Measurements from ENCODE around the gene EIF3B. TPM values are rescaled to one million over a fixed set of nuclear protein-coding genes. Genes with fewer than 3 reads are reported as not detected.
"Not testable (repeated sequence)": the region's sequence is repeated elsewhere in the genome, so short reads cannot be mapped to it uniquely, and the experiment has no call there.

EIF3B gene
- 148 TPM for total RNA-seq

DNA sequence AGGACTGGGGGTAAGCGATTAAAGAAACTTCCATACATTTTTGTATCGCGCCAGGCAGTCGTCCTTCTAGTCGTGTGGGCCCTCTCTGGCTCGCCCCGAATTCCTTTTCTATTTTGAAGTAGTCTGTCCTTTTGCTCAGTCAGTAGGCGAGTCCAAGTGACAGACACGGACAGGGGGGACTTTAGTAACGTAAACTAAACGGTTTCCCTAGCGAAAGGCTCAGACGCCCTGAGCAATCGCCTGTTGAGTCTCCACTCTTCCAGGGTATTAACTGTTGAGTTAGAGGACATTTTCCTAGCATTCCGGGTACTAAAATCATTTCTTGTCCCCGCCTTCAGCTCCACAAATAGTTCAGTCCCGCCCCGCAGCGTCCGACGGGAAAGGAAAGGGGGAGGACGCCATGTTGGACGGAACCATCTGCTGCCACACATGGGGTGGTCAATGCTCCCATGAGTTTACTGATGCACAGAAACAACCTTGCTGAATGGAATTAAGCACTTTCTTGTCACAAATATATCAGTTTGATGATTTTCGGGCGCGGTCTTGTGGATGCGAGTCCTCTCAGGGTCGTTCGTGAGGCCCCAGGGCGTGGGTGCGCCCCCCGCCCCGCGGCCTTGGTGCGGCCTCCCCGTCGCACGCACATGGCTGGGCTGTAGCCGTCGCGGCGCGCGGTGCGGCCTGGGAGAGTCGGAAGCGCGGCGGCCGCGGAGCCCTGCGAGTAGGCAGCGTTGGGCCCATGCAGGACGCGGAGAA is at the start of gene EIF3B:
Gene EIF3B, plus strand, starts transcription at position 642 of the 753 bp plus-strand sequence. Its CDS starts 95 bp downstream, at position 737.
- DNase-seq = peak; percentile 98

DNA sequence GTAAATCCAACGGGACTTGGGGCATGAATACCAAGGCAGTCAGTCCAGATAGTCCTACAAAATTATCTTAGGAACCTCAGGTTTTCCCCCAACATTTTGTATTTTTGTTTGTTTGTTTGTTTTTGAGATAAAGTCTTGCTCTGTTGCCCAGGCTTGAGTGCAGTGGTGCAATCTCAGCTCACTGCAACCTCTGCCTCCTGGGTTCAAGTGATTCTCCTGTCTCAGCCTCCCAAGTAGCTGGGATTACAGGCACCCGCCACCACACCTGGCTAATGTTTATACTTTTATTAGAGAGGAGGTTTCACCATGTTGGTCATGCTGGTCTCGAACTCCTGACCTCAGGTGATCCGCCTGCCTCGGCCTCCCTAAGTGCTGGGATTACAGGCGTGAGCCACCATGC is 49.4 kb upstream of the EIF3B start:
- DNase-seq = not testable (repeated sequence)

DNA sequence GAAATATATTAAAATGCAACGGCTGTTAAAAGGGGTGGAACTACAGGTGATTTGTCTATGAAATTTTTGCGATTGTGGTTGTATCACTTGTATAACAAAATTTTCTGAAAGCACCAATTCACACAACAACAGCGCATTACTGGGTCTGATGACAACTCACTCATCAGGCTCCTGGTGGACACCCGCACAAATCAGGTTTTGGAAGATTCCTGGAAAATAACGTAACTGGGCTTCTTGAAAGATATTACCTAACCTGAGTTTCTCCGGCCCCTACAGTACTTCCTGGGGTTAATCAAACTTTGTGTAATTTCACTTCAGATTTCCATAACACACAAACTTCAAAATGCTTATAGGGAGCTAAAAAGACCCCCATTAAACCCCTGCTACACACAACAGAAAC is 47.9 kb upstream of the EIF3B start:
- DNase-seq = no peak

DNA sequence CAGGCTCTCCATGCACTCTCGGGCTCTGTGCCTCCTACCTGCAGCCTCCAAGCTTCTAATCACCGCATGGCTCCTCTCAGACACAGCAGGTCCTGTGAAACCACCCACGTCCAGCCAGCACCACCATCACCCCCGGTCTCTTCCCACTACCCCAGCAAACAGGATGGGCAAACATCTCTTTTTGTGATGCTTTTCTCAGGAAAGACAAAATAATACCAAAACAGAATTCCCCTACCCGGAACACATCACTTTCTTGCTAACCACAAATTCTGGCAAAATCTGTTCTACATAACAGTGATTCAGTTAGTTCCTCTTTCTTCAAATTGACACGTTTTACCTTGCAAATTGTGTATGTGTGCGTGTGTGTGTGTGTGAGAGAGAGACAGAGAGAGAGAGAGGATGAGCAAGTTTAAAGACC is 46.9 kb upstream of the EIF3B start:
- no peak for DNase-seq

DNA sequence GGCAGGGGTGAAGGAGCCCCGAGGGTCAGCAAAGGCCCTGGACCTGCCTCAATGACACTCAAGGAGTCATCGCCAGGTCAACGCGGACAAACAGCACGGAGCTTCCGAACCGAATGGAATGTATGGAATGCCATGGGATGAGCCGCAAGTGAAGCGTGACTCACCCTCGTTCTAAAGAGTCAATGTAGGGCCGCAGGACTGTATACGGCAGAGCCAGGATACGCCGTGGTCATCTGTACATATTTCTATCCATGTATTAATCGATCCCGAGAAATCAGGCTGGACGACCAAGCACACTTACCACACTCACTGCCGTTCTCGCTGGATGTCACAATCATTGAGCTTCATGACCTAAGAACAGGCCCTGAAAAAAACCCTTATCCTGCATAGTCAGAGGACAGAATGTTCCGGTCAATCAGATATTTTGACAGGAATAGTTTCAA is 44.7 kb upstream of the EIF3B start:
- DNase-seq = no peak

DNA sequence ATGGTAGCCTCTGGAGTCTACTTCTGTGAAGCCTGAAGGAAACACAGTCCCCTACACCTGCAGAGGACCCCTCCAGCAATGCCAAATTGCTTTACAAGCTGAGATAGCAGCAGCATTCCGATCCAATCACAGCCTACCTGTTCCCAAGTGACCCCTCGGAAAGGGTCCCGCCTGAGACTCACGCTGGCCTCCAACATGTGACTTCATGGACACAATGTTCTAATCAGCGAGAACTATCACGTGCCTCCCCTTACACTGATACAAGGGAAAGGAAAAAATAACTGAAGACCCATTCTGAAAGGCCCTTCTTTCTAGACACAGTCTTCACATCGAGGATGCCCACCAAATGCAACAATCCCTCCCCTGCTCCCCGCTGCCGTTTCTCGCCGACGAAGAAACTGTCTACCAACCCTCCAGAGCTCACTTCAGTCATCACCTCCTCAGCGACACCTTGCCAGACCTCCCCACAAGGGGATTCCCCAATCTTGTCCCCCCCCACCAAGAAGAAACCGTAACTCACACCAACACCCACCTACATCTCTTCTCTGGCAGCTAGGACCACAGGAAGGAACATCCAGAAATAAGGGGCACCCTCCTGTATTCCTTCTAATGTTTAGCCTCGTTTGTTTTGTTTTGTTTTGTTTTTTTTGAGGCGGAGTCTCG is 42.2 kb upstream of the EIF3B start:
- DNase-seq = no peak

DNA sequence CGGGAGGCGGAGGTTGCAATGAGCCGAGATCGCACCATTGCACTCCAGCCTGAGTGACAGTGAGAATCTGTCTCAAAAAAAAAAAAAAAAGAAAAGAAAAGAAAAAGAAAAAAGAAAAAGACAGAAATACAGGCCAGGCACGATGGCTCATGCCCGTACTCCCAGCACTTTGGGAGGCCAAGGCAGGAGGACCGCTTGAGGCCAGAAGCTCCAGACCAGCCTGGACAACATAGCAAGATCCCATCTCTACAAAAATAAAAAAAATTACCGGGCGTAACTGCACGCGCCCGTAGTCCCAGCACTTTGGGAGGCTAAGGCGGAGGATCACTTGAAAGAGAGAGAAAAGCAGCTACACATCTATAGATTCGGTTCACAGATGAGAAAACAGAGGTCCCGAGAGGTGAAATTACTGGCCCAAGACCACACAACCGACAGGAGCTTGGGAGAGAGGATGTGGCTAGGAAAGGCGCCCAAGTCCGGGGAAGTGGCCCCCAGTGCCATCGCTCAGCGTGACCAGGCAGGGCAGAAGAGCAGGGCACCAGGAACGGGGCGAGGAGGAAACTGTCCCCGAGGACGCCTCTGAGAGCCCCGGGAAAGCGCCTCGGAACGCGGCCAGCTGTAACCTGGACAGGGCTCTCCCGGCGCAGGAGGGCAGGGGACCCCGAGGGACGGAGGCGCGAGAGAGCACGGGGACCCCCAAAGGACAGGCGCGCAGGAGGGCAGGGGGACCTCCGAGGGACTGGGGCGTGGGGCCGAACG is 41.0 kb upstream of the EIF3B start:
- no peak for DNase-seq

DNA sequence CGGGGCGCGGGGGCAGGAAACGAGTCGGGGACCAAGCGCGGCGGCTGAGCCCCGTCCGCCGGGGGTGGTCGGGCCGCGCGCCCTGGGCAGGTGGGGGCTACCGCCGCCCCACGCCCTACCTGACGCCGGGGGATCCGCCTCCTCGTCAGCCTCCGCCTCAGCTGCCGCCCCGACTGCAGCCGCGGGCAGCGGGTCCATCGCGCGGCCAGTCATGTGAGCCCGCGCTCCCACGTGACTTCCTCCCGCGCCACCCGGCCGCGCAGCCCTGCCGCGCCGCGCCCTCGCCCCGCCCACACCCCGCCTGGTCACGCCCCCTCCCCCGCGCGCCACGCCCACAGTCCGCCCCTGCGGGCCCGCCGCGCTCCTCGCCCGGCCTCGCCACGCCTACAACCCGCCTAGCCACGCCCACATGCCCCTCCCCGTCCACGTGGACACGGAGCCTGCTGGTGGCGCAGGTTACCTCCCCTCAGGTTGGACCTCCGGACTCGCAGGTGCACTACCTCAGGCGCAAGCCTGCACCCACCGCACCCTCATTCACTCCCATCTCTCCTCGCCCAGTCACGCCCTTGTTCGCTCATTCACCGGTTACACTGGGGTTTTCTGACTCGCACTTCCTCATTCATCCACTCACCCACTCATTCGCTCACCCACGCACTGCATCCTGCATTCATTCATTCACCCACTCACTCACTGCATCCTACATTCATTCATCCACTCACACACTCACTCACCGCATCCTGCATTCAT is 40.2 kb upstream of the EIF3B start, which contains the start of gene SNX8:
Gene SNX8, minus strand, starts transcription at position 233 of the 747 bp plus-strand sequence. Its CDS starts 20 bp downstream, at position 213.
- DNase-seq = peak; percentile 91

DNA sequence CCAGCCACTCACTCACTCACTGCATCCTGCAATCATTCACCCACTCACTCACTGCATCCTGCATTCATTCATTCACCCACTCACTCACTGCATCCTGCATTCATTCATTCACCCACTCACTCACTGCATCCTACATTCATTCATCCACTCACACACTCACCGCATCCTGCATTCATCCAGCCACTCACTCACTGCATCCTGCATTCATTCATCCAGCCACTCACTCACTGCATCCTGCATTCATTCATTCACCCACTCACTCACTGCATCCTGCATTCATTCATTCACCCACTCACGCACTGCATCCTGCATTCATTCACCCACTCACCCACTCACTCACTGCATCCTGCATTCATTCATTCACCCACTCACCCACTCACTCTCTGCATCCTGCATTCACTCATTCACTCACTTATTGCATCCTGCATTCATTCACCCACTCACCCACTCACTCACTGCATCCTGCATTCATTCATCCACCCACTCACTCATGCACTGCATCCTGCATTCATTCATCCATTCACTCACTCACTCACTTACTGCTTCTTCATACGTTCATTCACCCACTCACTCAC is 39.6 kb upstream of the EIF3B start:
- DNase-seq = not testable (repeated sequence)

DNA sequence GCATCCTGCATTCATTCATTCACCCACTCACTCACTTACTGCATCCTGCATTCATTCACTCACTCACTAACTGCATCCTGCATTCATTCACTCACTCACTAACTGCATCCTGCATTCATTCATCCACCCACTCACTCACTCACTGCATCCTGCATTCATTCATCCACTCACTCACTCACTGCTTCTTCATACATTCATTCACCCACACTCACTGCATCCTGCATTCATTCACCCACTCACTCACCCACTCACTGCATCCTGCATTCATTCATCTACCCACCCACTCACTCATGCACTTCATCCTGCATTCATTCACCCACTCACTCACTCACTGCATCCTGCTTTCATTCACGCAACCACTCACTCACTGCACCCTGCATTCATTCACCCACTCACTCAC is 38.8 kb upstream of the EIF3B start:
- DNase-seq = no peak

DNA sequence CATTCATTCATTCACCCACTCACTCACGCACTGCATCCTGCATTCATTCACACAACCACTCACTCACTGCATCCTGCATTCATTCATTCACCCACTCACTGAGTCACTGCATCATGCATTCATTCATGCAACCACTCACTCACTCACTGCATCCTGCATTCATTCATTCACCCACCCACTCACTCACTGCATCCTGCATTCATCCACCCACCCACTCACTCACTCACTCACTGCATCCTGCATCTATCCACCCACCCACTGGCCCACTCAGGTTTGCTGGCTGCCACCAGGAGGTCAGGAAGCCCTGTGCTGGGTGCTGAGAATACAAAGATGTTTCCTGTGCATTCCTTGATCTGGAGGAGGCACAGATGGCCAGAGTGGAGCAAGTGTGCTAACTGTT is 38.0 kb upstream of the EIF3B start:
- DNase-seq = no peak

DNA sequence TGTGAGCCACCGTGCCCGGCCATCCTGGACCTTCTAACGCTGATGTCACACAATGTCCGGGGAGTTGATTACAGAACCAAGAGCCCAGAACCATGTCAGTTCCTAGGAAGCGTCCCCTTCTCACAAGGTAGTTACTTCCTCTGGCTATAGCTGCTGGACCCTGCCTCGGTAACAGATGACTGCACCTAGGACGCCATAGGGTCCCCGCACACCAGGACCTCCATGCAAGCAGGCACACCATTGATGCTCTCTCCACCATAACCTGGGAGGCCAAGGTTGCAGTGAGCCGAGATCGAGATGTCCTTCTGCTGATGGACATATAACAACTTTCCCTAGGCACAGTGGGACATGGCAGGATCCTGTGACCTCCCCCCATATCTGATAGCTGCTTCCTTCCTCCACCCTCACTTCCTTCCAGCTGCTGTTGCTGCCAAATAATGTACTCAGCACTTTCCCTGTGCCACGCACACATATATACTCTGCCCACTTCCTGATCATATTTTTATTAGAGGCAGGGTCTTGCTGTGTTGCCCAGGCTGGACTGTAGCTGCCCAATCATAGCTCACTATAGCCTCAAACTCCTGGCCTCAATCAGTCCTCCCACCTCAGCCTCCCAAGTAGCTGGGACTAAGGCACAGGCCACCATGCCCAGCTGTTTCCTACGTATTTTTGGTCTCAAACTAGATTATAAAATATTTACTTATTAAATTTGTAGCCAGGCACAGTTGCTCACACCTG is 36.9 kb upstream of the EIF3B start:
- DNase-seq = no peak

DNA sequence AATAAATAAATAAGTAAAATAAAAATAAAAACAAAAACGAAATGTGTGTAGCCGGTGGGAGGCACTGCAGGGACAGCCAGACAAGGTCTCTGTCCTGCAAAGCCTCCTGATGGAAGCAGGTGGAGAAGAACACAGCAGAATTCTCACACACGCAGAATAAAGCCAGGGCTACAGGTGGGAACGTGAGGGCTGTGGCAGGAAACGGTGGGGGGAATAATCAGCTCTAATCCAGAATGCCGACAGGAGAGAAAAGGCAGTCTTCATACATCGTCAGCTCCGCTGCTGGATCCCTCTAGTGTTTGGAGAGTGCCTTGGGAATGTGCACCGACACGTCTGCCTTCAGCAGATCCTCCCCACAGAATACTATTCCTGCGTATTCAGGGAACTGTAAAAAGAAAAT is 33.6 kb upstream of the EIF3B start:
- DNase-seq = peak; percentile 54

DNA sequence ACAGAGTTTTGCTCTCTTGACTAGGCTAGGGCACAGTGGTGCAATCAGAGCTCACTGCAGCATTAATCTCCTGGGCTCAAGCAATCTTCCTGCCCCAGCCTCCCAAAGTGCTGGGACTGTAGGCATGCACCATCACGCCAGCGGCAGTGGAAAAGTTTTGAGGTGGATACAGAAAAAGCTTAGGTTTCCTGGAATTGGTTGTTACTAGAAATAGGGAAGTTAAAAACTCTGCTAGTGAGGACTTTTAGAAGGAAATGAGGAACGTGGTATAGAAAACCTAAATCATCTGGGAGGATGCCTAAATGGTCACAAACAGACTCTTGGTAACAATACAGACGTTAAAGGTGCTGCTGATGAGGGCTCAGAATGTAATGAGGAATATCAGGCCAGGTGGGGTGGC is 29.5 kb upstream of the EIF3B start:
- no peak for DNase-seq

DNA sequence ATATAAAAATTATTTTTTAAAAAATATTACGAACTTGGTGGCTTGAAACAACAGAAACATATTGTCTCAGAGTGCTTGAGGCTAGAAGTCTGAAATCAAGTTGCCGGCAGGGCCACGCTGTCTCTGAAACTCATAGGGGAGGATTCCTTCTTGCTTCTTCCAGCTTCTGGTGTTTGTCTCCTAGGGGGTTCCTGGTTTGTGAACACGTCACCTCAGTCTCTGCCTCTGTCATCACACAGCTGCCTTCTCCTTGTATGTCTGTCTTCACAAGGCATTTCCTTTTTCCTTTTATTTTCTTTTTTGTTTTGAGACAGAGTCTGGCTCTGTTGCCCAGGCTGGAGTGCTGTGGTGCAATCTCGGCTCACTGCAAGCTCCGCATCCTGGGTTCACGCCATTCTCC is 27.7 kb upstream of the EIF3B start:
- no peak for DNase-seq

DNA sequence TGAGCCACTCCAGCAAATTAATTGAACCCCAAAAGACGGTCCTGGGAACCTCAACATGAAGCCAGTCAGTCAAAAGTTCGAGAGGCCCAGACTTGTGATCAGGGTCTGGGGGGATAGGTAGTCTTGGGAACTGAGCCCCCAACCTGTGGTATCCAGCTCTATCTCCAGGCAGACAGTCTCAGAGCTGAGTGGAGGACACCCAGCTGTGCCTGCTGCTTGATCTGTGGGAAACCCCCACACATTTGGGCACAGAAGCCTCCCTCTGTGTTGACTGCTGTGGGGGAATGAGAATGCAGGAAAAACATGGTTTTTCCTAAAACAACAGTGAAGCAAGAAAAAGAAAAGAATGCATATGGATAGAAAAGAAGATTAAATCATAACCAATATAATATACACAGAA is 24.1 kb upstream of the EIF3B start:
- no peak for DNase-seq

DNA sequence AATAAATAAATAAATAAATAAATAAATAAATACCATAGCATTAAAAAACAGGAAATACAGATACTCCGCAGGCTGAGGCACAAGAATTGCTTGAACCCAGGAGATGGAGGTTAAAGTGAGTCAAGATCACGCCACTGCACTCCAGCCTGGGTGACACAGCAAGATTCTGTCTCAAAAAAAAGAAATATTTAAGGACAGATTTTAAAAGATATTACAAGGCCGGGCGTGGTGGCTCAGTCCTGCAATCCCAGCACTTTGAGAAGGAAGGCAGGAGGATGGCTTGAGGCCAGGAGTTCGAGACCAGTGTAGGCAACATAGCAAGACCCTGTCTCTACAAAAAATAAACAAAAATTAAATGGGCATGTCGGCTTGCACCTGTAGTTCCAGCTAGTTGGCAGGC is 22.9 kb upstream of the EIF3B start:
- no peak for DNase-seq

DNA sequence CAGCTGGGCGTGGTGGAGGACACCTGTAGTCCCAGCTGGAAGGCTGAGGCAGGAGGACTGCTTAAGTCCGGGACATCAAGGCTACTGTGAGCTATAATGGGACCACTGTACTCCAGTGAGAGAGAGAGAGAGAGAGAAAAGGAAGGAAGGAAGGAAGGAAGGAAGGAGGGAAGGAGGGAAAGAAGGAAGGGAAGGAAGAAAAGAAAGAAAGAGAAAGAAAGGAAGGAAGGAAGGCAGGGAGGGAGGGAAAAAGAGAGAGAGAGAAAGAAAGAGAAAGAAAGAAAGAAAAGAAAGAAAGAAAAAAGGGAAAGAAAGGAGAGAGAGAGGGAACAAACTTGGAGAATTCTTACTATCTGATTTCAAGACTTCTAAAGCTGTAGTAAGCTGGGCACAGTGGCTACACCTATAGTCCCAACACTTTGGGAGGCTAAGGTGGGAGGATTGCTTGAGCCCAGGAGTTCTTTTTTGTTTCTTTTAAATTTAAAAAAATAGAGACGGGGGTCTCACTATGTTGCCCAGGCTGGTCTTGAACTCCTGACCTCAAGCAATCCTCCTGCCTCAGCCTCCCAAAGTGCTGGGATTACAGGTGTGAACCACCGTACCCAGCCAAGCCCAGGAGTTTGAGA is 21.9 kb upstream of the EIF3B start:
- DNase-seq = not testable (repeated sequence)

DNA sequence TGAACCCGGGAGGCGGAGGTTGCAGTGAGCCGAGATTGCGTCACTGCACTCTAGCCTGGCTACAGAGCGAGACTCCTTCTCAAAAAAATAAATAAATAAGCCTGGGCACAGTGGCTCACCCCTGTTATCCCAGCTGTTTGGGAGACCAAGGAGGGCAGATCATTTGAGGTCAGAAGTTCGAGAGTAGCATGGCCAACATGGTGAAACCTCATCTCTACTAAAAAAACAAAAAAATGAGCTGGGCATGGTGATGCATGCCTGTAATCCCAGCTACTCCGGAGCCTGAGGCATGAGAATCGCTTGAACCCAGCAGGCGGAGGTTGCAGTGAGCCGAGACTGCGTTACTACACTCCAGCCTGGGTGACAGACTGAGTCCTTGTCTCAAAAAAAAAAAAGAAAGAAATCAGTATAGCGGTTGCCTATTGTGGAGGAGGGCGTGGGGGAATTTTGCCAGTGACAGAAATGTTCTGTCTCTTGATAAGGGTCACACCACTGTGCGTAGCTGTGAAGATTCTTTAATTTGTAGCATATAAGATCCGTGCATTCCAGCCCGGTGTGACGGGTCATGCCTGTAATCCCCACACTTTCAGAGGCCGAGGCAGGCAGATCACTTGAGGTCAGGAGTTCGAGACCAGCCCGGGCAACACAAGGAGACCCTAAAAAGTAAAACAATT is 17.9 kb upstream of the EIF3B start:
- no peak for DNase-seq

Measured in tongue (tissue), 2 donors.